ENCODE results near the gene PLXNB2.

DNA sequence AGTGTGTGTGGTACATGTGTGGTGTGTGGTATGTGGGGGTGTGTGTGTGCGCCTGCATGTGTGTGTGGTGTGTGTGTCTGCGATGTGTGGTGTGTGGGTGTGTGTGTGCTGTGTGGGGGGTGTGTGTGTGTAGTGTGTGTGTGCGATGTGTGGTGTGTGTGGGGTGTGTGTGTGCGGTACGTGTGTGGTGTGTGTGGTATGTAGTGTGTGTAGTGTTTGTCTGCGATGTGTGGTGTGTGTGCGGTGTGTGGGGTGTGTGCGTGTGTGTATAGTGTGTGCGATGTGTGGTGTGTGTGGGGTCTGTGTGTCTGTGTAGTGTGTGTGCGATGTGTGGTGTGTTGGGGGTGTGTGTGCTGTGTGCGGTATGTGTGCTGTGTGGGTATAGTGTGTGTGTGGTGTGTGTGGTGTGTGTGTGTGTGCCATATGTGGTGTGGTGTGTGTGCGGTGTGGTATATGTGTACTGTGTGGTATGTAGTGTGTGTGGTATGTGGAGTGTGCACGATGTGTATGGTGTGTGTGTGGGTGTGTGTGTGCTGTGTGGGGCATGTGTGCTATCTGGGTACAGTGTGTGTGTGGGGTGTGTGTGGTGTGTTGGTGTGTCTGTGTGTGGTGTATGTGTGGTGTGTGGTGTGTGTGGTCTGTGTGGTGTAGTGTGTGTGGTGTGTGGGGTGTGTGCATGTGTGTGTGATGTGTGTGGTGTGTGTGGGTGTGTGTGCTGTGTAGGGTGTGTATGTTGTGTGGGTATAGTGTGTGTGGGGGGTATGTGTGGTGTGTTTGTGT, 30.0 kb upstream of the PLXNB2 start:
- TF ChIP-seq, protein P1, sequence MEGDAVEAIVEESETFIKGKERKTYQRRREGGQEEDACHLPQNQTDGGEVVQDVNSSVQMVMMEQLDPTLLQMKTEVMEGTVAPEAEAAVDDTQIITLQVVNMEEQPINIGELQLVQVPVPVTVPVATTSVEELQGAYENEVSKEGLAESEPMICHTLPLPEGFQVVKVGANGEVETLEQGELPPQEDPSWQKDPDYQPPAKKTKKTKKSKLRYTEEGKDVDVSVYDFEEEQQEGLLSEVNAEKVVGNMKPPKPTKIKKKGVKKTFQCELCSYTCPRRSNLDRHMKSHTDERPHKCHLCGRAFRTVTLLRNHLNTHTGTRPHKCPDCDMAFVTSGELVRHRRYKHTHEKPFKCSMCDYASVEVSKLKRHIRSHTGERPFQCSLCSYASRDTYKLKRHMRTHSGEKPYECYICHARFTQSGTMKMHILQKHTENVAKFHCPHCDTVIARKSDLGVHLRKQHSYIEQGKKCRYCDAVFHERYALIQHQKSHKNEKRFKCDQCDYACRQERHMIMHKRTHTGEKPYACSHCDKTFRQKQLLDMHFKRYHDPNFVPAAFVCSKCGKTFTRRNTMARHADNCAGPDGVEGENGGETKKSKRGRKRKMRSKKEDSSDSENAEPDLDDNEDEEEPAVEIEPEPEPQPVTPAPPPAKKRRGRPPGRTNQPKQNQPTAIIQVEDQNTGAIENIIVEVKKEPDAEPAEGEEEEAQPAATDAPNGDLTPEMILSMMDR (conservative IDR thresholded peaks at IDR 0.05), result no peak
- TF ChIP-seq EZH2 (IDR thresholded peaks at IDR 0.05; ENCODE audit: low read depth), result no peak
